Fibroblast of mammary gland (primary cell): ENCODE measurements around the gene BCR.

ENCODE experiments used
- DNase-seq: peaks from one replicate; pipeline ENCODE4 v3.0.0-alpha.2; 2010; ENCODE audit warnings: low read depth
- H3K4me3 ChIP-seq: 2 replicates; pipeline ENCODE4 v1.5.1; 2011; ENCODE audit warnings: low read depth, mild to moderate bottlenecking, low read length, moderate library complexity; ENCODE audit not compliant: control insufficient read depth
- TF ChIP-seq, protein P1 (sequence below): conservative IDR thresholded peaks from 2 replicates; pipeline ENCODE4 v1.5.1; 2011; ENCODE audit warnings: low read depth, low read length, inconsistent platforms; ENCODE audit not compliant: control insufficient read depth, insufficient read depth

The BCR gene

DNA sequence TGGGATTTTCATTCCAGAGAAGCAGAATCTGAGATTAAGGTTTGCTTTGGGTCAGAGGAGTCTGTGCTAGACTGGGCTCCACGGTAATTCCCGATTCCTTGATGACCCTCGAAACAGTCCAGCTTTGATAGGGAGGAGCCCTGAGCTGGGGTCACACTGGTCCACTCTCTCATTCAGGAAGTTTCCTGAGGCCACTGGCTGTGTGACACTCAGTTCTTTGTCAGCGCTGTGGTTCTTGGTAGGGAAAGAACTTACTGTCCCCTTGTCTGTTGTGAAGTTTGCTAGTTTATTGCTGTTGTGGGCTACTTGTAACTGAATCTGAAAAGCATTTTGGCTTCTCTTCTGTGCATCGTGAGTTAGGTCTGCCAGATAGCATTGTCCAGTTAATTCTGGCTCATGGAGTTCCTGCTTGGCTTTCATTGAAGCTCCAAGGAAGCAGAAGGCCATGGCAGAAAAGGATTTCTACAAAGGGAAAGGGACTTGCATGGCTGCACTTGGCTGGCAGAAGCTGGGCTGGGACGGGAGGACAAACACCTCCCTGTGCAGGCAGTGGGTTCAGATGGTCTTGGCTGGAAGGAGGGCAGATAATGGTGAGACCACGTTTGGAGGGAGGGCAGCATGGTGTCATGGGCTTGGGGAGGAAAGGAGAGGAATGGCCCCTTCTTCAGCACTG is 23.3 kb downstream of the BCR start:
- TF ChIP-seq, protein P1, sequence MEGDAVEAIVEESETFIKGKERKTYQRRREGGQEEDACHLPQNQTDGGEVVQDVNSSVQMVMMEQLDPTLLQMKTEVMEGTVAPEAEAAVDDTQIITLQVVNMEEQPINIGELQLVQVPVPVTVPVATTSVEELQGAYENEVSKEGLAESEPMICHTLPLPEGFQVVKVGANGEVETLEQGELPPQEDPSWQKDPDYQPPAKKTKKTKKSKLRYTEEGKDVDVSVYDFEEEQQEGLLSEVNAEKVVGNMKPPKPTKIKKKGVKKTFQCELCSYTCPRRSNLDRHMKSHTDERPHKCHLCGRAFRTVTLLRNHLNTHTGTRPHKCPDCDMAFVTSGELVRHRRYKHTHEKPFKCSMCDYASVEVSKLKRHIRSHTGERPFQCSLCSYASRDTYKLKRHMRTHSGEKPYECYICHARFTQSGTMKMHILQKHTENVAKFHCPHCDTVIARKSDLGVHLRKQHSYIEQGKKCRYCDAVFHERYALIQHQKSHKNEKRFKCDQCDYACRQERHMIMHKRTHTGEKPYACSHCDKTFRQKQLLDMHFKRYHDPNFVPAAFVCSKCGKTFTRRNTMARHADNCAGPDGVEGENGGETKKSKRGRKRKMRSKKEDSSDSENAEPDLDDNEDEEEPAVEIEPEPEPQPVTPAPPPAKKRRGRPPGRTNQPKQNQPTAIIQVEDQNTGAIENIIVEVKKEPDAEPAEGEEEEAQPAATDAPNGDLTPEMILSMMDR: no peak
- DNase-seq: no peak
- H3K4me3 ChIP-seq: no peak overlapping the region

DNA sequence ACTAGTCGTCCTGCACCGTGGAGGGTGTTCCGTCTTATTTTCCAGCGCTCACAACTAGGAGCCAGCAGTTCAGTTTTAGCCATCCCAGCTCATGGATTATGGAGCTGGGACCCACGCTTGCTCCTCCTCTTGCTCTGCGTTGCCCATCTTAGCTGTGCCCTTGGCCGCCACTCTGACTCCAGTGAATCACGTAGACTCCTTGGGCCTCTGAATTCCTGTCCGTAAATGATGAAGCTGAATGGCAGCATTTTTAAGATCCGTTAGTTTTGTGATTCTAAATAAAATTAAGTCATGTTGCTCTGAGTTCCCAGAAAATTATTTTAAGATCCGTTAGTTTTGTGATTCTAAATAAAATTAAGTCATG is 23.8 kb downstream of the BCR start:
- TF ChIP-seq, protein P1: no peak
- no peak for DNase-seq
- H3K4me3 ChIP-seq: no peak overlapping the region

DNA sequence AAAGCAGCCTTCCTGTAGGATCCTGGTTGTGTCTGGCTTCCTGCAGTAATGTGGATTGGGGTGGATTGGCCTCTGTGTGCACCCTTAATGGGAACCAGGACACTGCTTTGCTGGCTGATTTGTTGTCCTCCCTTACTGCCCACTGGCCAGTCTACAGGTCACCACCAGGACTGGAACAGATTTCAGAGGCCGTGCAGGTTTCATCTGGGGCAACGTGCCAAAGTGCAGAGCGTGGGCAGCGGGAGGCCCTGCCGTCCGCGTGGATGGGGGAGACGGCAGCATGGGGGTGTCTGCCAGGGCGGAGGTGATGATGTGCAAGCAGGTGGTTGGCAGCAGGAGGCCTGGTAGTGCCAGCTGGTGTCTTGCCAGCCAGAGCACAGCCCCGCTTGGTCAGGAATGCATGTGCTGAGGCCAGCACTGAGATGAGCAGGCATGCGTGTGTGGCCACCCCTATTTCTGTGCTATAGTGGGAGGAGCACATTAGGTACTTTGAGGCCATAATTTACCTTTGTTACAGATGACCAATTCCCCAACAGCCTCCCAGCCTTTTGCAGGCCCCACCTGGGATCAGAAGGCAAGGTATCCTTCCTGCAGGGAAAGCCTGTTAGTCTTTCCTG is 24.3 kb downstream of the BCR start:
- TF ChIP-seq, protein P1: no peak
- peak; percentile 18 for DNase-seq
- H3K4me3 ChIP-seq: no peak overlapping the region

DNA sequence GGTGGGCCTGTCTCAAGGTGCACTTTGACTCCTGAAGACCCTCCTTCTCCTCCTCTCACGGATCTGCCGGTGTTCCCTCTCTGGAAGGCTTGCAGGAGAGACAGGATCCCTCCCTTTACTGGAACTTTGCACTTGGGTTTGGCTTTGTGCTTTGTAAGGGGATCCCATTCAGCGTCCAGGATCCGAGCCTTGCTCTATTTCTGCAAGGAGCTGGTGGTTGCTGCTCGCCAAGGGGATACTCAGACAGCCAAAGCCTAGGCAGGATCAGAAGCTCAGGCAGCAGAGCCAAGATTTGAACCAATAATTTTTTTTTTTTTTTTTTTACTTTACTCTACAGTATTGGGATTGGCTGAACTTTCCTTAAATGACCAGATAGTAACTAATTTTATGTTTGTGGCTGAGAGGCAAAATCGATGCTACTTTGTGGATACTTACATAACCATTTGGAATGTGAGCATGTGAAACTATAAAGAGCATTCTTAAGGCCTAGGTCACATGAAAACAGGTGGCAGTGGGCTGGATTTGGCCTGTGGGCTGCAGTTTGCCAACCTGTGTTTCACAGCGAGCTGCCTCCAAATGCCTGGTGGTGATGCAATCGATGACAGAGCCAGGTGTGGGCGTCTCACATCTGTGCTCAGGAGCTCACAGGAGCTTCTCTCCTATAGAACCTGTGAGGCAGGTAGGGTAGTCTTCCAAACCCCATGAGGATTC is 25.2 kb downstream of the BCR start:
- no peak for DNase-seq
- no peak overlapping the region for H3K4me3 ChIP-seq
- TF ChIP-seq, protein P1: no peak

DNA sequence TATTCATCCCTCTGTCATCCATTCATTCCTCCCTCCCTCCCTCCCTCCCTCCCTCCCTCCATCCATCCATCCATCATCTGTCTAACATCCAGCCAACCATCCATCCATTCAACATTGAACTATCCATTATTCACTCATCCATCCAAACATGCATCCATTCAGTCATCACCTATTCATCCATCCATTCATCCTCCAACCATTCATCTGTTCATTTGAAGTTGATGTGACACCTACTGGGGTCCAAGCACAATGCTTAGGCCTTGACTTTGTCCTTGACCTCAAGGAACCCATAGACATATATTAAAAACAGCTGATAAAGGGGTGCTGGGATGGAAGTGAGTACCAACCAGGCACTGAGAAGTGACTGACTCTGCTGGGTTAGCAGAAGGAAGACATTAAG is 26.6 kb downstream of the BCR start:
- TF ChIP-seq, protein P1: no peak
- no peak overlapping the region for H3K4me3 ChIP-seq
- no peak for DNase-seq

DNA sequence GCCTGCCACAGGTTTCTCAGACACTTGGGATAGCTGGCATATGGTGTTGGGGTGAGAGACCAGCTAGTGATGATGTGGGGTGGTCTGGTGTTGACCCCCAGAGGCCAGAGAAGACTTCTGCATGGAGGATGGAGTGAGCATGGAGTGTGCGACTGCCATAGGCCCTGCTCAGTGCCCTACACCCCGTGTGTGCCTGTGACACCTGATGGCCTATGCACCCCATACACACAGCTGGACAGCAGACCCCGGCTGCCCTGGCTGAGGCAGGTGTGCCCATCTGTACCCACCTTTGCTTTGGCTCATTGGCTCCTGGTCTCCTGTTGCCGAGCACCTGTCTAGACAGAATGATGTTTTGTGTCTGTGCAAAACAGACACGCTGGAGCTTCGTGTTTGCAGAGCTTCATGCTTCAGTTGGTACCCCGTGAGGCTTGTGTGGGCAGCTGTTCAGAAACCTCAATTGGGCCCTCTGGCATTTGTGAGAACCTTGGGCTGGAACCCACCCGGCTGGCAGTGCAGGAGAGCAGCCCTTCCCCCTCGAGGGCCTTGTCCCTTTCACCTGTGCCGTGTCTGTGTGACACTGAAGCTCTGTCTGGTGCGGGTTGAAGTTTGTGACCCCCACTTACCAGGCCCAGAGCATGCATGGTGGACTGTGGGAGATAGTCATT is 27.6 kb downstream of the BCR start:
- no peak for DNase-seq
- H3K4me3 ChIP-seq: no peak overlapping the region
- TF ChIP-seq, protein P1: no peak
